GM18511 (cell line): ENCODE measurements around the gene CLECL1.

Experiments used
- ATAC-seq: cut with Tn5 transposase; IDR thresholded peaks from one replicate; pipeline ENCODE4 v1.9.1; 2021; ENCODE audit warnings: mild to moderate bottlenecking, moderate library complexity; ENCODE audit not compliant: unreplicated experiment

The CLECL1 gene

GRCh38 chr12:9732921-9733461 is at the start of gene CLECL1:
Gene CLECL1, minus strand, starts transcription at chr12:9733097.
- peak; percentile 51 for ATAC-seq

- ATAC-seq, result no peak
These were observed 48.5 kb upstream of the CLECL1 start for GRCh38 chr12:9781360-9781759.

- ATAC-seq, result no peak
These were observed 46.3 kb upstream of the CLECL1 start for GRCh38 chr12:9779209-9779608.

- ATAC-seq, result no peak
These were observed 43.9 kb upstream of the CLECL1 start for GRCh38 chr12:9776781-9777180.

- ATAC-seq, result no peak
These were observed 40.5 kb upstream of the CLECL1 start for GRCh38 chr12:9773216-9773877.

- ATAC-seq, result no peak
These were observed 30.1 kb upstream of the CLECL1 start for GRCh38 chr12:9763025-9763424.

GRCh38 chr12:9762369-9762768 is 29.5 kb upstream of the CLECL1 start:
- ATAC-seq, result no peak

GRCh38 chr12:9761419-9761781 is 28.5 kb upstream of the CLECL1 start:
- ATAC-seq, result no peak

GRCh38 chr12:9760699-9761418 is 28.0 kb upstream of the CLECL1 start, which contains the start of gene CD69:
Gene CD69, minus strand, starts transcription at chr12:9760901. Its CDS starts 81 bp downstream, at chr12:9760820.
- ATAC-seq, result peak; percentile 42

GRCh38 chr12:9760120-9760519 is 27.2 kb upstream of the CLECL1 start:
- ATAC-seq, result no peak

- no peak for ATAC-seq
These were observed 26.8 kb upstream of the CLECL1 start for GRCh38 chr12:9759694-9760093.

- ATAC-seq, result no peak
These were observed 25.2 kb upstream of the CLECL1 start for GRCh38 chr12:9758119-9758518.

GRCh38 chr12:9757433-9758025 is 24.6 kb upstream of the CLECL1 start:
- no peak for ATAC-seq

- no peak for ATAC-seq
These were observed 23.8 kb upstream of the CLECL1 start for GRCh38 chr12:9756706-9757105.

GRCh38 chr12:9756170-9756569 is 23.3 kb upstream of the CLECL1 start:
- no peak for ATAC-seq

GRCh38 chr12:9755567-9755966 is 22.7 kb upstream of the CLECL1 start:
- ATAC-seq, result no peak

GRCh38 chr12:9755035-9755434 is 22.1 kb upstream of the CLECL1 start:
- ATAC-seq, result no peak

GRCh38 chr12:9754099-9754927 is 21.4 kb upstream of the CLECL1 start:
- no peak for ATAC-seq

GRCh38 chr12:9753498-9753897 is 20.6 kb upstream of the CLECL1 start:
- ATAC-seq, result no peak

GRCh38 chr12:9753073-9753472 is 20.2 kb upstream of the CLECL1 start:
- no peak for ATAC-seq
